ENCODE measurements around the gene JAK1. TPM values are rescaled to one million over a fixed set of nuclear protein-coding genes. Genes with fewer than 3 reads are reported as not detected.
A peak's percentile ranks its signal among the peaks of the same experiment; 100 is the strongest.

Gene JAK1
- total and polyA plus RNA-seq, 2 experiments from 2014 or later, result 24.9 to 41.3 TPM

GRCh38 chr1:64967381-64967780, 1.0 kb upstream of the JAK1 start:
- Histone ChIP-seq H3K9me3 (ENCODE audit: low read depth) (no peaks in the 10 kb centered on the region), H3K27ac (no peak overlapping the region), H3K4me1 (ENCODE audit: low read depth) (no peaks in the 10 kb centered on the region), H3K27me3 (no peaks in the 10 kb centered on the region), H3K36me3 (no peaks in the 10 kb centered on the region), H3K4me3 (no peak overlapping the region)
- peak in 1 of 2 donors; percentile 49 for DNase-seq (ENCODE audit: low read depth in 1 of 2, low spot score in 1 of 2)
- no peak for TF ChIP-seq CTCF (IDR thresholded peaks at IDR 0.05; ENCODE audit: low read depth, low read length)

GRCh38 chr1:64965366-64966157, 787 bp downstream of the JAK1 start:
- H3K36me3 ChIP-seq, result no peaks in the 10 kb centered on the region
- no peaks in the 10 kb centered on the region for H3K9me3 ChIP-seq (ENCODE audit: low read depth)
- TF ChIP-seq CTCF (IDR thresholded peaks at IDR 0.05; ENCODE audit: low read depth, low read length), result no peak
- no peaks in the 10 kb centered on the region for H3K4me1 ChIP-seq (ENCODE audit: low read depth)
- H3K27ac ChIP-seq, result peak overlapping the region; percentile 96
- no peaks in the 10 kb centered on the region for H3K27me3 ChIP-seq
- DNase-seq (ENCODE audit: low read depth in 1 of 2, low spot score in 1 of 2), result peak in 1 of 2 donors; percentile 73
- H3K4me3 ChIP-seq, result peak overlapping the region; percentile 98

- Histone ChIP-seq H3K27me3 (no peaks in the 10 kb centered on the region), H3K27ac (no peak overlapping the region), H3K4me1 (ENCODE audit: low read depth) (no peaks in the 10 kb centered on the region), H3K9me3 (ENCODE audit: low read depth) (no peaks in the 10 kb centered on the region), H3K4me3 (no peak overlapping the region), H3K36me3 (no peaks in the 10 kb centered on the region)
- DNase-seq (ENCODE audit: low read depth in 1 of 2, low spot score in 1 of 2), result no peak
- no peak for TF ChIP-seq CTCF (IDR thresholded peaks at IDR 0.05; ENCODE audit: low read depth, low read length)
Measured at GRCh38 chr1:64963466-64963865, 2.9 kb downstream of the JAK1 start.

GRCh38 chr1:64962441-64962840, 3.9 kb downstream of the JAK1 start:
- H3K9me3 ChIP-seq (ENCODE audit: low read depth), result no peaks in the 10 kb centered on the region
- no peaks in the 10 kb centered on the region for H3K4me1 ChIP-seq (ENCODE audit: low read depth)
- H3K4me3 ChIP-seq, result no peak overlapping the region
- no peak overlapping the region for H3K27ac ChIP-seq
- H3K36me3 ChIP-seq, result no peaks in the 10 kb centered on the region
- no peak for TF ChIP-seq CTCF (IDR thresholded peaks at IDR 0.05; ENCODE audit: low read depth, low read length)
- no peaks in the 10 kb centered on the region for H3K27me3 ChIP-seq
- DNase-seq (ENCODE audit: low read depth in 1 of 2, low spot score in 1 of 2), result no peak

GRCh38 chr1:64961923-64962322, 4.4 kb downstream of the JAK1 start:
- no peaks in the 10 kb centered on the region for H3K27me3 ChIP-seq
- no peaks in the 10 kb centered on the region for H3K4me1 ChIP-seq (ENCODE audit: low read depth)
- no peak for TF ChIP-seq CTCF (IDR thresholded peaks at IDR 0.05; ENCODE audit: low read depth, low read length)
- H3K36me3 ChIP-seq, result no peaks in the 10 kb centered on the region
- DNase-seq (ENCODE audit: low read depth in 1 of 2, low spot score in 1 of 2), result no peak
- H3K9me3 ChIP-seq (ENCODE audit: low read depth), result no peaks in the 10 kb centered on the region
- no peak overlapping the region for H3K27ac ChIP-seq
- H3K4me3 ChIP-seq, result no peak overlapping the region
